Measurements from ENCODE around the gene CNBP. TPM values are rescaled to one million over a fixed set of nuclear protein-coding genes. Genes with fewer than 3 reads are reported as not detected.

Gene CNBP
- total RNA-seq, 1 experiment from 2014 or later = 267 TPM

DNA sequence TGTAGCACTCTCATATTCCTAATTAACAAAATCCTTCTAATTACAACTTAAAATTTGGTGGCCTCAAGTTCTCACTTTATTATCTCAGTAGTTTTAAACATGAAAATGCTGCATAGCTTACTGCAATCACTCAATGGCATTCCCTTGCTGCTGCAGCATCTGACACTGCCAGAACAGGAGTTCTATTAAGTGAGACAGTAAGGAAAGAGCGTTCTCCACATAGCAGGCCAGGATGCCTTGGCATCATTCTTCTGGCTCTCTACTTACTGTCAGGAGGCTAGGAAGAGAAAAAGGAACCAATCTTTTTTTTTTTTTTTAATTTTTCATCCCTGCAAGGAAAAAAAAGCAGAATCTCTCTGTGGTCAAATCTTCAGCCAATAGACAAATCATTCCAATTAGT lies 3.2 kb downstream of the CNBP start:
- POLR2A ChIA-PET (ENCODE audit: unreplicated experiment) = no interaction called here
- Histone ChIP-seq H4K20me1 (ENCODE audit: low read length) (peaks cover 68% of the 10 kb centered on the region), H3K4me2 (ENCODE audit: low read length) (peak overlapping the region; percentile 90), H3K9me2 (replicated peaks; ENCODE audit: low read length) (no peaks in the 10 kb centered on the region), H3K9me3 (ENCODE audit: low read length) (no peaks in the 10 kb centered on the region), H3K79me2 (ENCODE audit: low read length) (peaks cover 99% of the 10 kb centered on the region), H3K4me1 (ENCODE audit: insufficient read depth, low read length) (peaks cover 22% of the 10 kb centered on the region), H2AFZ (ENCODE audit: low read length) (no peak overlapping the region), H3K27me3 (ENCODE audit: low read length) (no peaks in the 10 kb centered on the region), H3K4me3 (ENCODE audit: low read length) (peak overlapping the region; percentile 84), H3K36me3 (ENCODE audit: low read depth, low read length) (peaks cover 37% of the 10 kb centered on the region), H3K27ac (ENCODE audit: low read length) (no peak overlapping the region), H3F3A (ENCODE audit: low read length, unreplicated experiment) (no peaks in the 10 kb centered on the region), H3K9ac (ENCODE audit: low read length) (peak overlapping the region; percentile 100; the same call in 1 of the 2 replicates)
- intact Hi-C loops (cut with micrococcal nuclease) = loop anchor here (5.0 kb wide), 1 partner anchor 47 kb away; no protein-coding TSS in a partner anchor
- DNase-seq = no peak
- no peak for ATAC-seq
- no peak for TF ChIP-seq EZH2 (IDR thresholded peaks at IDR 0.05; ENCODE audit: low read length, unreplicated experiment)
- TF ChIP-seq, protein P1, sequence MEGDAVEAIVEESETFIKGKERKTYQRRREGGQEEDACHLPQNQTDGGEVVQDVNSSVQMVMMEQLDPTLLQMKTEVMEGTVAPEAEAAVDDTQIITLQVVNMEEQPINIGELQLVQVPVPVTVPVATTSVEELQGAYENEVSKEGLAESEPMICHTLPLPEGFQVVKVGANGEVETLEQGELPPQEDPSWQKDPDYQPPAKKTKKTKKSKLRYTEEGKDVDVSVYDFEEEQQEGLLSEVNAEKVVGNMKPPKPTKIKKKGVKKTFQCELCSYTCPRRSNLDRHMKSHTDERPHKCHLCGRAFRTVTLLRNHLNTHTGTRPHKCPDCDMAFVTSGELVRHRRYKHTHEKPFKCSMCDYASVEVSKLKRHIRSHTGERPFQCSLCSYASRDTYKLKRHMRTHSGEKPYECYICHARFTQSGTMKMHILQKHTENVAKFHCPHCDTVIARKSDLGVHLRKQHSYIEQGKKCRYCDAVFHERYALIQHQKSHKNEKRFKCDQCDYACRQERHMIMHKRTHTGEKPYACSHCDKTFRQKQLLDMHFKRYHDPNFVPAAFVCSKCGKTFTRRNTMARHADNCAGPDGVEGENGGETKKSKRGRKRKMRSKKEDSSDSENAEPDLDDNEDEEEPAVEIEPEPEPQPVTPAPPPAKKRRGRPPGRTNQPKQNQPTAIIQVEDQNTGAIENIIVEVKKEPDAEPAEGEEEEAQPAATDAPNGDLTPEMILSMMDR (conservative IDR thresholded peaks at IDR 0.05; ENCODE audit: low read depth, low read length) = no peak
- TF ChIP-seq EZH2phosphoT487 (IDR thresholded peaks at IDR 0.05; ENCODE audit: borderline replicate concordance, low read length) = no peak
- BruUV-seq (replicated peaks) = no TSS peak
- CTCF ChIA-PET = no interaction called here

DNA sequence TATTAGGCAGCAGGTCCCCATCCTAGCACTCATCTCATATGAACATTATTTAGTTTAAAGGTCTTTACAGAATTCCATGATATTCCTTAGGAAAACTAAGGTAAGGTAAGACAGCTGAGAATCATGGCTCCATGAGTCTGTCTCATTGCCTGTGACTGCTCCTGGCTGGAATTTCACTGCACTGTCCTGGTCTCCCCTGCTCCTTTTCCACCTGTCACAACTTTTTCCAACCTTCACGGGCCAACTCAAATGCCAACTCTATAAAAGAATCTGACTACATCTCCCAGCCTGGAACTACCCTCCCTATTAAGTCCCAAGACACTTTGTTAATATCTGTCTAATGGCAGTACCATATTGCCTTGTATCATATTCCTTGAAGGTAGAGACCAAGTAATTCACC lies 7.6 kb downstream of the CNBP start:
- CTCF ChIA-PET = no interaction called here

DNA sequence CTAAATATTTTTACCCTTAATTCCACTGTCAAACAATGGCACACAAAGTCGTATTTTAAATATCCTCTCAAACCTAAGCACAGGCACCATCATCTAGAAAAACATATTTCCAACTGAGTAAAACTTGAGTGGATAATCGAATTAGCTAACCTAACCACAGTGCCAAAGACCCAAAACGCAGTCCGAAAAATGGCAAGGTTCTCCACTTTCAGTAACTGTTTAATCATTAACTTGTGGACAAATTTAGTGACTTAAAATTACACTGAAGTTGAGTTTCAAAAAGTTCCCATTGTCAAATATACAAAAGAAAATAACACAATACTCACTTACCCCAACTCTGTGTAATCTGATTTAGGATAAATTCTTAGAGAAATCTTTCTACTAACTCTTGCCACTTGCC lies 10.0 kb downstream of the CNBP start:
- Histone ChIP-seq H3K4me3 (ENCODE audit: low read length) (no peak overlapping the region), H3K79me2 (ENCODE audit: low read length) (peaks cover 93% of the 10 kb centered on the region), H3K27me3 (ENCODE audit: low read length) (no peaks in the 10 kb centered on the region), H3K27ac (ENCODE audit: low read length) (no peak overlapping the region), H4K20me1 (ENCODE audit: low read length) (peaks cover 68% of the 10 kb centered on the region), H3K9me3 (ENCODE audit: low read length) (no peaks in the 10 kb centered on the region), H3K9me2 (replicated peaks; ENCODE audit: low read length) (no peaks in the 10 kb centered on the region), H3K4me2 (ENCODE audit: low read length) (no peak overlapping the region), H3K36me3 (ENCODE audit: low read depth, low read length) (peaks cover 53% of the 10 kb centered on the region), H3F3A (ENCODE audit: low read length, unreplicated experiment) (peaks cover 6% of the 10 kb centered on the region), H2AFZ (ENCODE audit: low read length) (no peak overlapping the region), H3K9ac (ENCODE audit: low read length) (no peak overlapping the region), H3K4me1 (ENCODE audit: insufficient read depth, low read length) (no peaks in the 10 kb centered on the region)
- POLR2A ChIA-PET (ENCODE audit: unreplicated experiment) = no interaction called here
- no TSS peak for BruUV-seq (replicated peaks)
- no peak for TF ChIP-seq EZH2 (IDR thresholded peaks at IDR 0.05; ENCODE audit: low read length, unreplicated experiment)
- TF ChIP-seq EZH2phosphoT487 (IDR thresholded peaks at IDR 0.05; ENCODE audit: borderline replicate concordance, low read length) = no peak
- TF ChIP-seq, protein P1 (conservative IDR thresholded peaks at IDR 0.05; ENCODE audit: low read depth, low read length) = no peak
- ATAC-seq = no peak
- CTCF ChIA-PET = no interaction called here
- DNase-seq = no peak
- intact Hi-C loops (cut with micrococcal nuclease) = no loop called here

More for the DNA sequence above, 7.6 kb downstream of the CNBP start:
- Histone ChIP-seq H3K4me1 (ENCODE audit: insufficient read depth, low read length) (peaks cover 17% of the 10 kb centered on the region), H3K4me3 (ENCODE audit: low read length) (no peak overlapping the region), H2AFZ (ENCODE audit: low read length) (no peak overlapping the region), H3K27me3 (ENCODE audit: low read length) (no peaks in the 10 kb centered on the region), H4K20me1 (ENCODE audit: low read length) (peaks cover 87% of the 10 kb centered on the region), H3K79me2 (ENCODE audit: low read length) (peaks cover 100% of the 10 kb centered on the region), H3K9me2 (replicated peaks; ENCODE audit: low read length) (no peaks in the 10 kb centered on the region), H3K27ac (ENCODE audit: low read length) (no peak overlapping the region), H3K9me3 (ENCODE audit: low read length) (no peaks in the 10 kb centered on the region), H3K36me3 (ENCODE audit: low read depth, low read length) (peaks cover 47% of the 10 kb centered on the region), H3K4me2 (ENCODE audit: low read length) (no peak overlapping the region), H3K9ac (ENCODE audit: low read length) (no peak overlapping the region), H3F3A (ENCODE audit: low read length, unreplicated experiment) (no peaks in the 10 kb centered on the region)
- POLR2A ChIA-PET (ENCODE audit: unreplicated experiment) = interaction anchor here (0.7 kb wide), 1 partner anchor 53 kb away, joined by 3 read pairs; no protein-coding TSS in a partner anchor
- intact Hi-C loops (cut with micrococcal nuclease) = no loop called here
- TF ChIP-seq, protein P1 (conservative IDR thresholded peaks at IDR 0.05; ENCODE audit: low read depth, low read length) = no peak
- no peak for TF ChIP-seq EZH2phosphoT487 (IDR thresholded peaks at IDR 0.05; ENCODE audit: borderline replicate concordance, low read length)
- no peak for TF ChIP-seq EZH2 (IDR thresholded peaks at IDR 0.05; ENCODE audit: low read length, unreplicated experiment)
- no peak for DNase-seq
- ATAC-seq = no peak
- no TSS peak for BruUV-seq (replicated peaks)
